Vagina (tissue), 2 donors: ENCODE data around the gene RAB40C. TPM values are rescaled to one million over a fixed set of nuclear protein-coding genes. Genes with fewer than 3 reads are reported as not detected.

ENCODE experiments used
- DNase-seq, 2 donors: peaks; one replicate each; pipeline ENCODE4 v3.0.0-alpha.2; 2017; ENCODE audit errors: extremely low spot score in 2 of 2
- H3K27ac ChIP-seq: fragments of 200-600 bp; sonication (generic); one replicate; pipeline ENCODE4 v1.5.1; 2019
- H3K27me3 ChIP-seq: fragments of 200-600 bp; sonication (generic); one replicate; pipeline ENCODE4 v1.5.1; 2019
- H3K36me3 ChIP-seq, 2 donors: fragments of 200-600 bp; sonication (generic); one replicate each; pipeline ENCODE4 v1.5.1; 2017 to 2019
- H3K4me1 ChIP-seq: fragments of 200-600 bp; sonication (generic); one replicate; pipeline ENCODE4 v1.5.1; 2019
- H3K4me3 ChIP-seq, 2 donors: fragments of 200-600 bp; sonication (generic); 1 replicate in 1 of 2; 2 replicates in 1 of 2; pipeline ENCODE4 v1.5.1; 2016 to 2019
- H3K9me3 ChIP-seq: fragments of 200-600 bp; sonication (generic); one replicate; pipeline ENCODE4 v1.5.1; 2019
- CTCF ChIP-seq, 3 experiments: fragments of 450-650 bp in 2 of 3; fragments of 200-600 bp in 1 of 3; sonication (generic) in 1 of 3; IDR thresholded peaks; one replicate each; pipeline ENCODE4 v1.5.1; 2017 to 2019; ENCODE audit warnings: antibody characterized with exemption in 3 of 3, mild to moderate bottlenecking in 2 of 3, moderate library complexity in 2 of 3
- POLR2A ChIP-seq, 2 donors: fragments of 450-650 bp; IDR thresholded peaks; one replicate each; pipeline ENCODE4 v1.6.1; 2017; ENCODE audit warnings: antibody characterized with exemption in 2 of 2, mild to moderate bottlenecking in 2 of 2, moderate library complexity in 2 of 2
- POLR2AphosphoS5 ChIP-seq, 2 donors: sonication (generic); formaldehyde crosslinking; IDR thresholded peaks; one replicate each; pipeline ENCODE4 v1.9.0; 2017; ENCODE audit warnings: antibody characterized with exemption in 2 of 2, mild to moderate bottlenecking in 2 of 2, low read depth in 1 of 2; ENCODE audit not compliant: insufficient read depth in 1 of 2
- intact Hi-C: fragments of 100-400 bp; cut with DNase I; formaldehyde crosslinking; loops from one replicate; pipeline ENCODE4 v1.15.1; 2023
- total RNA-seq: library from RNA; depleted of rRNA; stranded (reverse); fragments of >200 nt; gene quantifications from one replicate; pipeline ENCODE4 v1.2.3, GENCODE V29; 2016

RAB40C gene
- total RNA-seq, 1 donor from 2014 or later = 41.3 TPM

GRCh38 chr16:633336-634050, 43.6 kb downstream of the RAB40C start:
- H3K27me3 ChIP-seq = no peaks in the 10 kb centered on the region
- H3K4me1 ChIP-seq = peaks cover 48% of the 10 kb centered on the region
- intact Hi-C loops = no loop called here
- H3K9me3 ChIP-seq = no peaks in the 10 kb centered on the region
- no peak for DNase-seq
- TF ChIP-seq POLR2A (IDR thresholded peaks at IDR 0.05) (no peak), CTCF (IDR thresholded peaks at IDR 0.05) (no peak), POLR2AphosphoS5 (IDR thresholded peaks at IDR 0.05; ENCODE audit: insufficient read depth in 1 of 2, low read depth in 1 of 2) (no peak)
- H3K36me3 ChIP-seq = no peaks in the 10 kb centered on the region
- no peak overlapping the region for H3K4me3 ChIP-seq
- no peak overlapping the region for H3K27ac ChIP-seq

DNA sequence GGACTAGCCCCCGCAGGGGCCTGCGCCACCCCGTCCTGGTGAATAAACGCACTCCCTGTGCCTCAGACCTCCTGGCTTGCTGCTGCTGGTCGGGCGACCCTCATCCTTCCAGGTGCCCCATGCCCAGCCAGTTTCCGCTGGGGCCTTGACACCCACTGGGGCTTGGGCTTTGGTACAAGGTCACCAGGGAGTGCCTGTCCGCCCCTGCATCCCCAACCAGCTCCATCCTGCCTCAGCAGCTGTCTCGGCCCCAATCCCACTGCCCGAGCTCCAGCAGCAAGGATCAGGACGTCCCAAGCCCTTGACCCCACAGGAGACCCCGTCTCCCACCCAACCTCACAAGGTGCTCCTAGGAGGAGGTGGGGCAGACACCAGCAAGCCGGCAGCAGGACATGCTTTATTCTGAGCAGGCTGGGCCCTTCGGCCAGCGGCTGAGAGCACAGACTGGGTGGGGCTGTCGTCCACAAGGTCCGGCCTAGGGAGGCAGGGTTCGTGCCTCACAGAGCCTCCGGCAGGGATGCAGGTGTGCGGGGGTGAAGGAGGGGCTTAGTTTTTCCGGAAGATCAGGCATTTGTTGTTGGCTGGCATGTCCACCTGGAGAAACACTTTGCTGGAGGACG, 44.3 kb downstream of the RAB40C start:
- Histone ChIP-seq H3K36me3 (no peaks in the 10 kb centered on the region), H3K27ac (no peak overlapping the region), H3K9me3 (no peaks in the 10 kb centered on the region), H3K4me1 (peaks cover 48% of the 10 kb centered on the region), H3K4me3 (no peak overlapping the region), H3K27me3 (no peaks in the 10 kb centered on the region)
- no peak for DNase-seq
- TF ChIP-seq POLR2A (IDR thresholded peaks at IDR 0.05) = no peak
- no peak for TF ChIP-seq CTCF (IDR thresholded peaks at IDR 0.05)
- no peak for TF ChIP-seq POLR2AphosphoS5 (IDR thresholded peaks at IDR 0.05; ENCODE audit: insufficient read depth in 1 of 2, low read depth in 1 of 2)
- intact Hi-C loops = no loop called here

DNA sequence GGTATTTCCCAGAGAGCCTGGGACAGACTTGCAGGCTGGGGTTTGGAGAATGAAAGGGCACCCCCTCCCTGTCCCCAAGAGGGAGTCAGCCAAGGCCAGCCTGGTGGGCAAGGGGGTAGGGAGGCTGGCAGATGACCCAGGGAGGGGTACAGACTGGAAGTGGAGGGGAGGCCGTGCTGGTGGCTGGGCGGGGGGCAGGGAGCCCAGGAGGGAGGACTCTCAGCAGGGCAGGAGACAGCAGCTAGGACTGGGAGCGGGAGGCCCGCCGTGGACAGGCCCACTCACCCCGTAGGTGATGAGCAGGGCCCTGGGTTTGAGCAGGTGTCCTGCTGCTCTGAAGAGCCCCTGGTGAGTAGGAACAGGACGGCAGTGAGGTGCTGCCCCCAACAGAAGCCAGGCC, 45.1 kb downstream of the RAB40C start:
- no peak for DNase-seq
- H3K36me3 ChIP-seq = no peaks in the 10 kb centered on the region
- peak overlapping the region; percentile 69 to 96 for H3K4me3 ChIP-seq
- peaks cover 40% of the 10 kb centered on the region for H3K4me1 ChIP-seq
- TF ChIP-seq POLR2A (IDR thresholded peaks at IDR 0.05) (no peak), CTCF (IDR thresholded peaks at IDR 0.05) (no peak), POLR2AphosphoS5 (IDR thresholded peaks at IDR 0.05; ENCODE audit: insufficient read depth in 1 of 2, low read depth in 1 of 2) (no peak)
- no peaks in the 10 kb centered on the region for H3K27me3 ChIP-seq
- H3K27ac ChIP-seq = no peak overlapping the region
- intact Hi-C loops = no loop called here
- H3K9me3 ChIP-seq = no peaks in the 10 kb centered on the region

DNA sequence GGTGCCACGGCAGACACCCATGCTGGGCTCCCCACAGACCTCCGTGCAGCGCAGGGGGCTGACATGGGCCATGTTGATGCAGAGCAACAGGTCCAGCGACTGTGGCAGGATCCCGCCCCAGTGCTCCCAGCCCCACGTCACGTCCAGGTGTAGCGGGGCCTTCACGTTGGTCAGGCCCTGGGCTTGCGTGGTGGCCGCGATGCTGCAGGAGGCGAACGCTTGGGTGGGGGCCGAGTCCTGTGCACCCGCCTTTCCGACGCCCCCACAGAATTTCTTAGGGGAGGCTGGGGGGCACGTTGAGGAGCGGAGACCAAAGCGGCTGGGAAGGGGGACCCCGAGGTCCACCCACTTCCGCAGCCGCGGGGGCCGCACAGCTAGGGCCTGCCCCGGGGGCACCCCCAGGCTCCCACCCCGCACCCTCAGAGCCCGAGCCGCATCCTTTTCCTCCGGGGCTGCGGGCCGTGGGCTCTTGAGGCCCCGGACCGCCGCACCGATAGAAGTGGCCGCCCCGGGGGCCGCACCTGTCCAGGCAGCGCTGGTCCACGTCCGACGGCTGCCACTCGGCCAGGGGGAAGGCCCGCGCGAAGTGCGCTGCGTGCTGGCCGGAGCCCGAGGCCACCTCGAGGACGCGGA, 45.8 kb downstream of the RAB40C start:
- intact Hi-C loops = no loop called here

More for the DNA sequence above, 45.8 kb downstream of the RAB40C start:
- no peak for DNase-seq
- H3K27ac ChIP-seq = peak overlapping the region; percentile 99
- H3K9me3 ChIP-seq = no peaks in the 10 kb centered on the region
- peaks cover 39% of the 10 kb centered on the region for H3K4me1 ChIP-seq
- no peak for TF ChIP-seq POLR2A (IDR thresholded peaks at IDR 0.05)
- no peak for TF ChIP-seq CTCF (IDR thresholded peaks at IDR 0.05)
- TF ChIP-seq POLR2AphosphoS5 (IDR thresholded peaks at IDR 0.05; ENCODE audit: insufficient read depth in 1 of 2, low read depth in 1 of 2) = no peak
- no peaks in the 10 kb centered on the region for H3K36me3 ChIP-seq
- H3K4me3 ChIP-seq = peak overlapping the region; percentile 69 to 96
- H3K27me3 ChIP-seq = no peaks in the 10 kb centered on the region
